Neural cell (in vitro differentiated cells): ENCODE measurements around the gene AGTPBP1. TPM values are rescaled to one million over a fixed set of nuclear protein-coding genes. Genes with fewer than 3 reads are reported as not detected.

Experiments used
- H2AFZ ChIP-seq: fragments of 200-600, 300-800 bp; sonication (generic), shearing (Covaris generic); 2 replicates; pipeline ENCODE4 v1.6.0; 2014; ENCODE audit warnings: low read depth, mild to moderate bottlenecking, antibody characterized with exemption, low read length, moderate library complexity
- H3F3A ChIP-seq: fragments of 200-600 bp; shearing (Covaris generic); 2 replicates; pipeline ENCODE4 v1.6.1; 2016; ENCODE audit warnings: mild to moderate bottlenecking, moderate library complexity, mixed read lengths, antibody characterized with exemption, low read length; ENCODE audit not compliant: insufficient read depth, poor library complexity, severe bottlenecking
- H3K27ac ChIP-seq: fragments of 200-600, 300-800 bp; sonication (generic), shearing (Covaris generic); 2 replicates; pipeline ENCODE4 v1.5.1; 2014; ENCODE audit warnings: mild to moderate bottlenecking, low read length, moderate library complexity
- H3K27me3 ChIP-seq: fragments of 300-800, 200-600 bp; sonication (generic), shearing (Covaris generic); 2 replicates; pipeline ENCODE4 v1.6.0; 2014; ENCODE audit warnings: mild to moderate bottlenecking, low read depth, low read length, moderate library complexity; ENCODE audit not compliant: insufficient read depth
- H3K36me3 ChIP-seq: fragments of 300-800, 200-600 bp; sonication (generic), shearing (Covaris generic); 2 replicates; pipeline ENCODE4 v1.5.1; 2014; ENCODE audit warnings: mild to moderate bottlenecking, antibody characterized with exemption, low read length, moderate library complexity; ENCODE audit not compliant: insufficient read depth
- H3K4me2 ChIP-seq: fragments of 300-800, 200-600 bp; sonication (generic), shearing (Covaris generic); 2 replicates; pipeline ENCODE4 v1.6.0; 2014; ENCODE audit warnings: mild to moderate bottlenecking, low read length
- H3K4me3 ChIP-seq: fragments of 300-800, 200-600 bp; sonication (generic), shearing (Covaris generic); 2 replicates; pipeline ENCODE4 v1.5.1; 2014; ENCODE audit warnings: mild to moderate bottlenecking, low read length, moderate library complexity
- H3K79me2 ChIP-seq: fragments of 200-600 bp; shearing (Covaris generic); replicated peaks from 2 replicates; pipeline ENCODE4 v1.6.0; 2014; ENCODE audit warnings: mild to moderate bottlenecking, low read length, moderate library complexity; ENCODE audit not compliant: insufficient read depth
- H3K9ac ChIP-seq: fragments of 300-800, 200-600 bp; sonication (generic), shearing (Covaris generic); 2 replicates; pipeline ENCODE4 v1.6.1; 2016; ENCODE audit warnings: mild to moderate bottlenecking, low read length, mixed read lengths
- H3K9me2 ChIP-seq: fragments of 200-600 bp; shearing (Covaris generic); 2 replicates; pipeline ENCODE4 v1.6.1; 2016; ENCODE audit warnings: mild to moderate bottlenecking, low read length, mixed read lengths; ENCODE audit not compliant: insufficient read depth
- H3K9me3 ChIP-seq: fragments of 200-600, 300-800 bp; sonication (generic), shearing (Covaris generic); 2 replicates; pipeline ENCODE4 v1.6.1; 2016; ENCODE audit warnings: mild to moderate bottlenecking, mixed run types, low read length, moderate library complexity, mixed read lengths
- H4K20me1 ChIP-seq: fragments of 200-600 bp; shearing (Covaris generic); 2 replicates; pipeline ENCODE4 v1.6.1; 2016; ENCODE audit warnings: mild to moderate bottlenecking, mixed run types; ENCODE audit not compliant: insufficient read depth
- EP300 ChIP-seq: fragments of 450-650 bp; conservative IDR thresholded peaks from 2 replicates; pipeline ENCODE4 v1.6.1; 2014; ENCODE audit warnings: antibody characterized with exemption, mild to moderate bottlenecking, moderate library complexity; ENCODE audit not compliant: poor library complexity, severe bottlenecking
- EZH2 ChIP-seq: fragments of 200-600, 300-800 bp; shearing (Covaris generic), sonication (generic); IDR thresholded peaks from 2 replicates; pipeline ENCODE4 v1.6.1; 2014; ENCODE audit warnings: antibody characterized with exemption, low read length, borderline replicate concordance, mild to moderate bottlenecking; ENCODE audit not compliant: insufficient read depth, poor library complexity, severe bottlenecking
- MXI1 ChIP-seq: fragments of 450-650 bp; conservative IDR thresholded peaks from 2 replicates; pipeline ENCODE4 v1.6.1; 2014; ENCODE audit warnings: antibody characterized with exemption, mild to moderate bottlenecking; ENCODE audit not compliant: poor library complexity, severe bottlenecking
- POLR2AphosphoS5 ChIP-seq: IDR thresholded peaks from 2 replicates; pipeline ENCODE4 v1.6.1; 2012
- RAD21 ChIP-seq: fragments of 450-650 bp; conservative IDR thresholded peaks from 2 replicates; pipeline ENCODE4 v1.6.1; 2014; ENCODE audit warnings: antibody characterized with exemption, mild to moderate bottlenecking, moderate library complexity
- SMC3 ChIP-seq: fragments of 450-650 bp; conservative IDR thresholded peaks from 2 replicates; pipeline ENCODE4 v1.6.1; 2014; ENCODE audit warnings: antibody characterized with exemption, mild to moderate bottlenecking, moderate library complexity; ENCODE audit not compliant: poor library complexity
- TAF1 ChIP-seq: IDR thresholded peaks from 2 replicates; pipeline ENCODE4 v1.6.1; 2012; ENCODE audit warnings: low read depth
- polyA minus RNA-seq: library from RNA; depleted of rRNA, polyadenylated mRNA; stranded (reverse); fragments of >200 nt; gene quantifications from 2 replicates; pipeline ENCODE4 v1.2.3, GENCODE V29; 2014
- polyA plus RNA-seq: library from polyadenylated mRNA; depleted of rRNA; stranded (reverse); fragments of >200 nt; gene quantifications from 2 replicates; pipeline ENCODE4 v1.2.3, GENCODE V29; 2014
- TF ChIP-seq, protein P1 (sequence below): IDR thresholded peaks from 2 replicates; pipeline ENCODE4 v1.6.1; 2012; ENCODE audit warnings: borderline replicate concordance
- TF ChIP-seq, protein P2 (sequence below): fragments of 450-650 bp; IDR thresholded peaks from 2 replicates; pipeline ENCODE4 v1.5.1; 2014; ENCODE audit warnings: antibody characterized with exemption, mild to moderate bottlenecking, moderate library complexity; ENCODE audit not compliant: poor library complexity, severe bottlenecking

AGTPBP1 gene, protein sequence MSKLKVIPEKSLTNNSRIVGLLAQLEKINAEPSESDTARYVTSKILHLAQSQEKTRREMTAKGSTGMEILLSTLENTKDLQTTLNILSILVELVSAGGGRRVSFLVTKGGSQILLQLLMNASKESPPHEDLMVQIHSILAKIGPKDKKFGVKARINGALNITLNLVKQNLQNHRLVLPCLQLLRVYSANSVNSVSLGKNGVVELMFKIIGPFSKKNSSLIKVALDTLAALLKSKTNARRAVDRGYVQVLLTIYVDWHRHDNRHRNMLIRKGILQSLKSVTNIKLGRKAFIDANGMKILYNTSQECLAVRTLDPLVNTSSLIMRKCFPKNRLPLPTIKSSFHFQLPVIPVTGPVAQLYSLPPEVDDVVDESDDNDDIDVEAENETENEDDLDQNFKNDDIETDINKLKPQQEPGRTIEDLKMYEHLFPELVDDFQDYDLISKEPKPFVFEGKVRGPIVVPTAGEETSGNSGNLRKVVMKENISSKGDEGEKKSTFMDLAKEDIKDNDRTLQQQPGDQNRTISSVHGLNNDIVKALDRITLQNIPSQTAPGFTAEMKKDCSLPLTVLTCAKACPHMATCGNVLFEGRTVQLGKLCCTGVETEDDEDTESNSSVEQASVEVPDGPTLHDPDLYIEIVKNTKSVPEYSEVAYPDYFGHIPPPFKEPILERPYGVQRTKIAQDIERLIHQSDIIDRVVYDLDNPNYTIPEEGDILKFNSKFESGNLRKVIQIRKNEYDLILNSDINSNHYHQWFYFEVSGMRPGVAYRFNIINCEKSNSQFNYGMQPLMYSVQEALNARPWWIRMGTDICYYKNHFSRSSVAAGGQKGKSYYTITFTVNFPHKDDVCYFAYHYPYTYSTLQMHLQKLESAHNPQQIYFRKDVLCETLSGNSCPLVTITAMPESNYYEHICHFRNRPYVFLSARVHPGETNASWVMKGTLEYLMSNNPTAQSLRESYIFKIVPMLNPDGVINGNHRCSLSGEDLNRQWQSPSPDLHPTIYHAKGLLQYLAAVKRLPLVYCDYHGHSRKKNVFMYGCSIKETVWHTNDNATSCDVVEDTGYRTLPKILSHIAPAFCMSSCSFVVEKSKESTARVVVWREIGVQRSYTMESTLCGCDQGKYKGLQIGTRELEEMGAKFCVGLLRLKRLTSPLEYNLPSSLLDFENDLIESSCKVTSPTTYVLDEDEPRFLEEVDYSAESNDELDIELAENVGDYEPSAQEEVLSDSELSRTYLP
- polyA plus RNA-seq (79.8 and 90.7 TPM in 2 replicates), polyA minus RNA-seq (223 and 239 TPM in 2 replicates)

DNA sequence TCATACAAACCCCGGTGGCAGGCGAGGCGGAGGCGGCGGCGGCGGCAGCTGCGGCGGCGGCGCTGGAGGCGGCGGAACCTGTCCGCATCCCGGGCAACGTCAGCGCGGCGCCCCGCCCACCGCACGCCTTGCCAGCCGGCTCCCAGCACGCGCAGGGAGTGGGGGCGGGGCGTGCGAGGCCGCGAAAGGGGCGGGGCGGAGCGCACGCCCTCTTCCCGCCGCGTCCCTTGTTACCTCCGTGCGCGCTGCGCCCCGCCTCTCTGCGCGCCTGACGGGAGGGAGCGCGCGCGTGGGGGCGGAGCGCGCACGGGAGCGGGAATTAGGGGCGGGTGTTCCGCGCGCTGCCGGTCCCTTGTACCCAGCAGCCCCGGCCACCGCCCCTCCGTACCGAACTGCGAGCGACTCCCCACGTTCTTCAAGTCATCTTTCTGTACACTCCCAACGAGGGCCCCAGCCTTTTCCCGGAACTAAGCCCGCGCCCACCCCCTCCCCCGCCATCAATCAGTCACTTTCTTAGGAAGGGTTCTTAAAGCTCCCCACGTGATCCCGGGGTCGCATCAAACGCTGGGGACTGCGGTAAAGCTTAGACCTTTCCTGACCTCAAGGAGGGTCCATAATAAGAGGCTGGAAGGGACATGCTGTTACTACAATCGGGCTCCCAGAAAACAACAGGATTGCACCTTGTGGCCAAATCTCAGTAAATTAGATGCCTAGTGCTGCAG is at the start of gene AGTPBP1:
TSS of gene AGTPBP1 (minus strand) at position 80 of the 722 bp plus-strand sequence. CDS start 29,421 bp downstream, outside the sequence.
- peaks cover 34% of the 10 kb centered on the region for H3K79me2 ChIP-seq
- peak within 1 kb of the TSS; percentile 77 for H2AFZ ChIP-seq

More for the DNA sequence above, at the start of gene AGTPBP1:
- no peak for TF ChIP-seq EZH2
- TF ChIP-seq, protein P1, sequence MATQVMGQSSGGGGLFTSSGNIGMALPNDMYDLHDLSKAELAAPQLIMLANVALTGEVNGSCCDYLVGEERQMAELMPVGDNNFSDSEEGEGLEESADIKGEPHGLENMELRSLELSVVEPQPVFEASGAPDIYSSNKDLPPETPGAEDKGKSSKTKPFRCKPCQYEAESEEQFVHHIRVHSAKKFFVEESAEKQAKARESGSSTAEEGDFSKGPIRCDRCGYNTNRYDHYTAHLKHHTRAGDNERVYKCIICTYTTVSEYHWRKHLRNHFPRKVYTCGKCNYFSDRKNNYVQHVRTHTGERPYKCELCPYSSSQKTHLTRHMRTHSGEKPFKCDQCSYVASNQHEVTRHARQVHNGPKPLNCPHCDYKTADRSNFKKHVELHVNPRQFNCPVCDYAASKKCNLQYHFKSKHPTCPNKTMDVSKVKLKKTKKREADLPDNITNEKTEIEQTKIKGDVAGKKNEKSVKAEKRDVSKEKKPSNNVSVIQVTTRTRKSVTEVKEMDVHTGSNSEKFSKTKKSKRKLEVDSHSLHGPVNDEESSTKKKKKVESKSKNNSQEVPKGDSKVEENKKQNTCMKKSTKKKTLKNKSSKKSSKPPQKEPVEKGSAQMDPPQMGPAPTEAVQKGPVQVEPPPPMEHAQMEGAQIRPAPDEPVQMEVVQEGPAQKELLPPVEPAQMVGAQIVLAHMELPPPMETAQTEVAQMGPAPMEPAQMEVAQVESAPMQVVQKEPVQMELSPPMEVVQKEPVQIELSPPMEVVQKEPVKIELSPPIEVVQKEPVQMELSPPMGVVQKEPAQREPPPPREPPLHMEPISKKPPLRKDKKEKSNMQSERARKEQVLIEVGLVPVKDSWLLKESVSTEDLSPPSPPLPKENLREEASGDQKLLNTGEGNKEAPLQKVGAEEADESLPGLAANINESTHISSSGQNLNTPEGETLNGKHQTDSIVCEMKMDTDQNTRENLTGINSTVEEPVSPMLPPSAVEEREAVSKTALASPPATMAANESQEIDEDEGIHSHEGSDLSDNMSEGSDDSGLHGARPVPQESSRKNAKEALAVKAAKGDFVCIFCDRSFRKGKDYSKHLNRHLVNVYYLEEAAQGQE: peak; percentile 18
- peak; percentile 72 for TF ChIP-seq EP300
- no peak for TF ChIP-seq RAD21
- TF ChIP-seq SMC3: no peak
- TF ChIP-seq, protein P2, sequence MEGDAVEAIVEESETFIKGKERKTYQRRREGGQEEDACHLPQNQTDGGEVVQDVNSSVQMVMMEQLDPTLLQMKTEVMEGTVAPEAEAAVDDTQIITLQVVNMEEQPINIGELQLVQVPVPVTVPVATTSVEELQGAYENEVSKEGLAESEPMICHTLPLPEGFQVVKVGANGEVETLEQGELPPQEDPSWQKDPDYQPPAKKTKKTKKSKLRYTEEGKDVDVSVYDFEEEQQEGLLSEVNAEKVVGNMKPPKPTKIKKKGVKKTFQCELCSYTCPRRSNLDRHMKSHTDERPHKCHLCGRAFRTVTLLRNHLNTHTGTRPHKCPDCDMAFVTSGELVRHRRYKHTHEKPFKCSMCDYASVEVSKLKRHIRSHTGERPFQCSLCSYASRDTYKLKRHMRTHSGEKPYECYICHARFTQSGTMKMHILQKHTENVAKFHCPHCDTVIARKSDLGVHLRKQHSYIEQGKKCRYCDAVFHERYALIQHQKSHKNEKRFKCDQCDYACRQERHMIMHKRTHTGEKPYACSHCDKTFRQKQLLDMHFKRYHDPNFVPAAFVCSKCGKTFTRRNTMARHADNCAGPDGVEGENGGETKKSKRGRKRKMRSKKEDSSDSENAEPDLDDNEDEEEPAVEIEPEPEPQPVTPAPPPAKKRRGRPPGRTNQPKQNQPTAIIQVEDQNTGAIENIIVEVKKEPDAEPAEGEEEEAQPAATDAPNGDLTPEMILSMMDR: no peak
- peak; percentile 78 for TF ChIP-seq MXI1
- TF ChIP-seq POLR2AphosphoS5: peak; percentile 78
- TF ChIP-seq TAF1: no peak
- H4K20me1 ChIP-seq: no peaks in the 10 kb centered on the region
- peak within 1 kb of the TSS; percentile 84 for H3K27ac ChIP-seq
- no peaks in the 10 kb centered on the region for H3F3A ChIP-seq
- H3K4me2 ChIP-seq: peak within 1 kb of the TSS; percentile 90
- H3K4me3 ChIP-seq: peak within 1 kb of the TSS; percentile 89
- H3K9me2 ChIP-seq: no peaks in the 10 kb centered on the region
- H3K9ac ChIP-seq: peak within 1 kb of the TSS; percentile 88
- H3K27me3 ChIP-seq: no peaks in the 10 kb centered on the region
- H3K9me3 ChIP-seq: no peaks in the 10 kb centered on the region
- no peaks in the 10 kb centered on the region for H3K36me3 ChIP-seq
